ENCODE results near the gene TGFBR3. TPM values are rescaled to one million over a fixed set of nuclear protein-coding genes. Genes with fewer than 3 reads are reported as not detected.

Gene TGFBR3
- total and polyA plus RNA-seq, 2 of the 13 experiments (the other 11 are each of a cell fraction or from before 2014, with no cell fraction given), result 76.5 to 195 TPM

GRCh38 chr1:91830242-91831131, 55.5 kb downstream of the TGFBR3 start (continued):
- no peak for TF ChIP-seq TAF1 (CRISPR knock-in tag; IDR thresholded peaks at IDR 0.05)
- TF ChIP-seq ZBTB34 (CRISPR knock-in tag; IDR thresholded peaks at IDR 0.05), result peak; percentile 89
- peak; percentile 71; the same call in 1 of the 2 replicates for TF ChIP-seq ZNF572 (CRISPR knock-in tag; IDR thresholded peaks at IDR 0.05)
- 0 out of 2 replicates have a peak, but pooled peaks have one; percentile 28 for TF ChIP-seq MEIS2 (CRISPR knock-in tag; IDR thresholded peaks at IDR 0.05)
- peak; percentile 30; the same call in 1 of the 2 replicates for TF ChIP-seq KDM2A (CRISPR knock-in tag; IDR thresholded peaks at IDR 0.05; ENCODE audit: borderline replicate concordance, low read depth)
- TF ChIP-seq ZNF549 (CRISPR knock-in tag; IDR thresholded peaks at IDR 0.05), result no peak
- TF ChIP-seq NKX3-1 (CRISPR knock-in tag; IDR thresholded peaks at IDR 0.05), result no peak
- TF ChIP-seq ZNF747 (CRISPR knock-in tag; IDR thresholded peaks at IDR 0.05; ENCODE audit: borderline replicate concordance), result 0 out of 2 replicates have a peak, but pooled peaks have one; percentile 61
- peak; percentile 37; the same call in 1 of the 2 replicates for TF ChIP-seq HDAC2 (CRISPR knock-in tag; IDR thresholded peaks at IDR 0.05)
- no peak for TF ChIP-seq NFRKB (IDR thresholded peaks at IDR 0.05)
- no peak for TF ChIP-seq THYN1 (CRISPR knock-in tag; IDR thresholded peaks at IDR 0.05; ENCODE audit: borderline replicate concordance, low read depth)
- peak; percentile 18; the same call in 1 of the 2 replicates for TF ChIP-seq ZNF3 (CRISPR knock-in tag; IDR thresholded peaks at IDR 0.05)
- no peak for TF ChIP-seq ZNF597 (CRISPR knock-in tag; IDR thresholded peaks at IDR 0.05)
- TF ChIP-seq ZEB1 (IDR thresholded peaks at IDR 0.05; ENCODE audit: insufficient replicate concordance, low read depth), result peak; percentile 46
- 0 out of 2 replicates have a peak, but pooled peaks have one; percentile 31 for TF ChIP-seq ZNF580 (CRISPR knock-in tag; IDR thresholded peaks at IDR 0.05; ENCODE audit: borderline replicate concordance, low read depth)
- TF ChIP-seq ZFP1 (CRISPR knock-in tag; IDR thresholded peaks at IDR 0.05), result no peak
- TF ChIP-seq ZNF460 (CRISPR knock-in tag; IDR thresholded peaks at IDR 0.05; ENCODE audit: borderline replicate concordance), result no peak
- no peak for TF ChIP-seq ZKSCAN8 (CRISPR knock-in tag; IDR thresholded peaks at IDR 0.05; ENCODE audit: borderline replicate concordance)
- no peak for TF ChIP-seq MAFG (CRISPR knock-in tag; IDR thresholded peaks at IDR 0.05)
- 0 out of 2 replicates have a peak, but pooled peaks have one; percentile 22 for TF ChIP-seq IRF2 (CRISPR knock-in tag; IDR thresholded peaks at IDR 0.05)
- peak; percentile 67 for TF ChIP-seq ZBTB7B (CRISPR knock-in tag; IDR thresholded peaks at IDR 0.05)
- no peak for TF ChIP-seq NFIB (CRISPR knock-in tag; IDR thresholded peaks at IDR 0.05; ENCODE audit: borderline replicate concordance)
- peak; percentile 79 for TF ChIP-seq HNF4G (IDR thresholded peaks at IDR 0.05; ENCODE audit: borderline replicate concordance, low read depth, low read length)
- 0 out of 2 replicates have a peak, but pooled peaks have one; percentile 53 for TF ChIP-seq HNF4G (CRISPR knock-in tag; IDR thresholded peaks at IDR 0.05; ENCODE audit: borderline replicate concordance, low read depth)
- no peak for TF ChIP-seq ZHX1 (CRISPR knock-in tag; IDR thresholded peaks at IDR 0.05; ENCODE audit: low read depth)
- peak; percentile 29; the same call in 1 of the 3 replicates for TF ChIP-seq MXI1 (IDR thresholded peaks at IDR 0.05; ENCODE audit: borderline replicate concordance, low read depth, low read length)
